ENCODE results near the gene KLF4. TPM values are rescaled to one million over a fixed set of nuclear protein-coding genes. Genes with fewer than 3 reads are reported as not detected.

The KLF4 gene
- total RNA-seq, 1 experiment from 2014 or later, result 5.9 TPM

DNA sequence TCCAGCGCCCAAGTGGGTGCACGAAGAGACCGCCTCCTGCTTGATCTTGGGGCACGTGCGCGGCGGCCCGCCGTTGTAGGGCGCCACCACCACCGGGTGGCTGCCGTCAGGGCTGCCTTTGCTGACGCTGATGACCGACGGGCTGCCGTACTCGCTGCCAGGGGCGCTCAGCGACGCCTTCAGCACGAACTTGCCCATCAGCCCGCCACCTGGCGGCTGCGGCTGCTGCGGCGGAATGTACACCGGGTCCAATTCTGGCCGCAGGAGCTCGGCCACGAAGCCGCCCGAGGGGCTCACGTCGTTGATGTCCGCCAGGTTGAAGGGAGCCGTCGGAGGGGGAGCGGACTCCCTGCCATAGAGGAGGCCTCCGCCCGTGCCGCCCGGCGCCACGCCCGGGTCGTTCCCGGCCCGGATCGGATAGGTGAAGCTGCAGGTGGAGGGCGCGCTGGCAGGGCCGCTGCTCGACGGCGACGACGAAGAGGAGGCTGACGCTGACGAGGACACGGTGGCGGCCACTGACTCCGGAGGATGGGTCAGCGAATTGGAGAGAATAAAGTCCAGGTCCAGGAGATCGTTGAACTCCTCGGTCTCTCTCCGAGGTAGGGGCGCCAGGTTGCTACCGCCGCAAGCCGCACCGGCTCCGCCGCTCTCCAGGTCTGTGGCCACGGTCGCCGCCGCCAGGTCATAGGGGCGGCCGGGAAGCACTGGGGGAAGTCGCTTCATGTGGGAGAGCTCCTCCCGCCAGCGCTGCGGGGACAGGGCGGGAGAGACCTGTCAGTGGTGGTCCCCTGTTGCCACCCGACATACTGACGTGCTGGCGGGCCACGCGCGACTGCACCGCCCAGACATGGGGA lies 1.8 kb downstream of the KLF4 start (continued):
- TF ChIP-seq, protein P1, sequence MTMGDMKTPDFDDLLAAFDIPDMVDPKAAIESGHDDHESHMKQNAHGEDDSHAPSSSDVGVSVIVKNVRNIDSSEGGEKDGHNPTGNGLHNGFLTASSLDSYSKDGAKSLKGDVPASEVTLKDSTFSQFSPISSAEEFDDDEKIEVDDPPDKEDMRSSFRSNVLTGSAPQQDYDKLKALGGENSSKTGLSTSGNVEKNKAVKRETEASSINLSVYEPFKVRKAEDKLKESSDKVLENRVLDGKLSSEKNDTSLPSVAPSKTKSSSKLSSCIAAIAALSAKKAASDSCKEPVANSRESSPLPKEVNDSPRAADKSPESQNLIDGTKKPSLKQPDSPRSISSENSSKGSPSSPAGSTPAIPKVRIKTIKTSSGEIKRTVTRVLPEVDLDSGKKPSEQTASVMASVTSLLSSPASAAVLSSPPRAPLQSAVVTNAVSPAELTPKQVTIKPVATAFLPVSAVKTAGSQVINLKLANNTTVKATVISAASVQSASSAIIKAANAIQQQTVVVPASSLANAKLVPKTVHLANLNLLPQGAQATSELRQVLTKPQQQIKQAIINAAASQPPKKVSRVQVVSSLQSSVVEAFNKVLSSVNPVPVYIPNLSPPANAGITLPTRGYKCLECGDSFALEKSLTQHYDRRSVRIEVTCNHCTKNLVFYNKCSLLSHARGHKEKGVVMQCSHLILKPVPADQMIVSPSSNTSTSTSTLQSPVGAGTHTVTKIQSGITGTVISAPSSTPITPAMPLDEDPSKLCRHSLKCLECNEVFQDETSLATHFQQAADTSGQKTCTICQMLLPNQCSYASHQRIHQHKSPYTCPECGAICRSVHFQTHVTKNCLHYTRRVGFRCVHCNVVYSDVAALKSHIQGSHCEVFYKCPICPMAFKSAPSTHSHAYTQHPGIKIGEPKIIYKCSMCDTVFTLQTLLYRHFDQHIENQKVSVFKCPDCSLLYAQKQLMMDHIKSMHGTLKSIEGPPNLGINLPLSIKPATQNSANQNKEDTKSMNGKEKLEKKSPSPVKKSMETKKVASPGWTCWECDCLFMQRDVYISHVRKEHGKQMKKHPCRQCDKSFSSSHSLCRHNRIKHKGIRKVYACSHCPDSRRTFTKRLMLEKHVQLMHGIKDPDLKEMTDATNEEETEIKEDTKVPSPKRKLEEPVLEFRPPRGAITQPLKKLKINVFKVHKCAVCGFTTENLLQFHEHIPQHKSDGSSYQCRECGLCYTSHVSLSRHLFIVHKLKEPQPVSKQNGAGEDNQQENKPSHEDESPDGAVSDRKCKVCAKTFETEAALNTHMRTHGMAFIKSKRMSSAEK (CRISPR knock-in tag; IDR thresholded peaks at IDR 0.05; ENCODE audit: borderline replicate concordance), result no peak
- TF ChIP-seq CBFB (CRISPR knock-in tag; IDR thresholded peaks at IDR 0.05; ENCODE audit: low read depth), result peak; percentile 65; the same call in 1 of the 2 replicates
- TF ChIP-seq TEAD1 (CRISPR knock-in tag; IDR thresholded peaks at IDR 0.05), result peak; percentile 87
- TF ChIP-seq, protein P2, sequence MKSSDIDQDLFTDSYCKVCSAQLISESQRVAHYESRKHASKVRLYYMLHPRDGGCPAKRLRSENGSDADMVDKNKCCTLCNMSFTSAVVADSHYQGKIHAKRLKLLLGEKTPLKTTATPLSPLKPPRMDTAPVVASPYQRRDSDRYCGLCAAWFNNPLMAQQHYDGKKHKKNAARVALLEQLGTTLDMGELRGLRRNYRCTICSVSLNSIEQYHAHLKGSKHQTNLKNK (CRISPR knock-in tag; IDR thresholded peaks at IDR 0.05), result no peak
- TF ChIP-seq ZBTB21 (CRISPR knock-in tag; IDR thresholded peaks at IDR 0.05; ENCODE audit: borderline replicate concordance), result peak; percentile 71
- TF ChIP-seq ATF1 (CRISPR knock-in tag; IDR thresholded peaks at IDR 0.05), result 0 out of 2 replicates have a peak, but pooled peaks have one; percentile 64
- TF ChIP-seq, protein P3, sequence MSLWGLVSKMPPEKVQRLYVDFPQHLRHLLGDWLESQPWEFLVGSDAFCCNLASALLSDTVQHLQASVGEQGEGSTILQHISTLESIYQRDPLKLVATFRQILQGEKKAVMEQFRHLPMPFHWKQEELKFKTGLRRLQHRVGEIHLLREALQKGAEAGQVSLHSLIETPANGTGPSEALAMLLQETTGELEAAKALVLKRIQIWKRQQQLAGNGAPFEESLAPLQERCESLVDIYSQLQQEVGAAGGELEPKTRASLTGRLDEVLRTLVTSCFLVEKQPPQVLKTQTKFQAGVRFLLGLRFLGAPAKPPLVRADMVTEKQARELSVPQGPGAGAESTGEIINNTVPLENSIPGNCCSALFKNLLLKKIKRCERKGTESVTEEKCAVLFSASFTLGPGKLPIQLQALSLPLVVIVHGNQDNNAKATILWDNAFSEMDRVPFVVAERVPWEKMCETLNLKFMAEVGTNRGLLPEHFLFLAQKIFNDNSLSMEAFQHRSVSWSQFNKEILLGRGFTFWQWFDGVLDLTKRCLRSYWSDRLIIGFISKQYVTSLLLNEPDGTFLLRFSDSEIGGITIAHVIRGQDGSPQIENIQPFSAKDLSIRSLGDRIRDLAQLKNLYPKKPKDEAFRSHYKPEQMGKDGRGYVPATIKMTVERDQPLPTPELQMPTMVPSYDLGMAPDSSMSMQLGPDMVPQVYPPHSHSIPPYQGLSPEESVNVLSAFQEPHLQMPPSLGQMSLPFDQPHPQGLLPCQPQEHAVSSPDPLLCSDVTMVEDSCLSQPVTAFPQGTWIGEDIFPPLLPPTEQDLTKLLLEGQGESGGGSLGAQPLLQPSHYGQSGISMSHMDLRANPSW (CRISPR knock-in tag; conservative IDR thresholded peaks at IDR 0.05; ENCODE audit: low read depth), result no peak
- TF ChIP-seq, protein P4, sequence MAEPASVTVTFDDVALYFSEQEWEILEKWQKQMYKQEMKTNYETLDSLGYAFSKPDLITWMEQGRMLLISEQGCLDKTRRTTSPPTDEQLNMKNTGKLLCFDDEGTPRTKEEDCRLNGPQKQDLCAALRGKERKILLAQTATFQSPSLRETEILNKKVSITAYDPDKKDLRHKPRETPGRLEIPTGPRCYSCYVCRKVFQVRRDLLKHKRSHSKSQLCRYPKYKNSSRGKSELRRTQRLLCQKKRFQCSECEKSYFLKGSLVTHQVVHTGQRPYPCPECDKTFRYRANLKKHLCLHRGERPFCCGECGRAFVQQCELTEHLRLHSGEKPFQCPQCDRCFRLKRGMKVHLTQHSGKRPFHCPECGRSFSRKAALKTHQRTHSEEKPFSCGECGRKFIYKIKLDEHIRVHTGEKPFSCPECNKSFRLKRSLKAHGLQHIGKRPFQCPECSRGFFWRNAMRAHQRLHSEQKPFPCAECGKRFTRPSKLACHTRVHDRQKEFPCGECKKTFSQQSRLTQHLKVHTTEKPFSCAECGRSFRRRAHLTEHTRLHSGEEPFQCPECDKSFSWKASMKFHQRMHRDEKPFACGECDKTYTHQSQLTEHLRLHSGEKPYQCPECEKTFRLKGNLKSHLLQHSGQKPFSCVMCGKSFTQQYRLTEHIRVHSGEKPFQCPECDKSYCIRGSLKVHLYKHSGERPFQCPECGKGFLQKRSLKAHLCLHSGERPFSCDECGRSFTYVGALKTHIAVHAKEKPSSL (CRISPR knock-in tag; conservative IDR thresholded peaks at IDR 0.05), result no peak
- 0 out of 2 replicates have a peak, but pooled peaks have one; percentile 34 for TF ChIP-seq NFE2L1 (CRISPR knock-in tag; IDR thresholded peaks at IDR 0.05)
- TF ChIP-seq GRHL2 (CRISPR knock-in tag; IDR thresholded peaks at IDR 0.05; ENCODE audit: insufficient replicate concordance, severe bottlenecking), result no peak
- peak; percentile 51; the same call in 1 of the 2 replicates for TF ChIP-seq TEAD4 (CRISPR knock-in tag; IDR thresholded peaks at IDR 0.05)
- TF ChIP-seq CREB1 (CRISPR knock-in tag; IDR thresholded peaks at IDR 0.05), result no peak
- no peak for TF ChIP-seq GTF2I (CRISPR knock-in tag; conservative IDR thresholded peaks at IDR 0.05)
- no peak for TF ChIP-seq GABPB1 (CRISPR knock-in tag; IDR thresholded peaks at IDR 0.05)
- 0 out of 2 replicates have a peak, but pooled peaks have one; percentile 76 for TF ChIP-seq KAT7 (CRISPR knock-in tag; IDR thresholded peaks at IDR 0.05; ENCODE audit: borderline replicate concordance)
- peak; percentile 48 for TF ChIP-seq ESRRA (CRISPR knock-in tag; IDR thresholded peaks at IDR 0.05; ENCODE audit: borderline replicate concordance)
- TF ChIP-seq RELA (CRISPR knock-in tag; IDR thresholded peaks at IDR 0.05; ENCODE audit: borderline replicate concordance), result 0 out of 2 replicates have a peak, but pooled peaks have one; percentile 61
- TF ChIP-seq, protein P5, sequence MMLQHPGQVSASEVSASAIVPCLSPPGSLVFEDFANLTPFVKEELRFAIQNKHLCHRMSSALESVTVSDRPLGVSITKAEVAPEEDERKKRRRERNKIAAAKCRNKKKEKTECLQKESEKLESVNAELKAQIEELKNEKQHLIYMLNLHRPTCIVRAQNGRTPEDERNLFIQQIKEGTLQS (CRISPR knock-in tag; conservative IDR thresholded peaks at IDR 0.05), result no peak
- TF ChIP-seq, protein P6, sequence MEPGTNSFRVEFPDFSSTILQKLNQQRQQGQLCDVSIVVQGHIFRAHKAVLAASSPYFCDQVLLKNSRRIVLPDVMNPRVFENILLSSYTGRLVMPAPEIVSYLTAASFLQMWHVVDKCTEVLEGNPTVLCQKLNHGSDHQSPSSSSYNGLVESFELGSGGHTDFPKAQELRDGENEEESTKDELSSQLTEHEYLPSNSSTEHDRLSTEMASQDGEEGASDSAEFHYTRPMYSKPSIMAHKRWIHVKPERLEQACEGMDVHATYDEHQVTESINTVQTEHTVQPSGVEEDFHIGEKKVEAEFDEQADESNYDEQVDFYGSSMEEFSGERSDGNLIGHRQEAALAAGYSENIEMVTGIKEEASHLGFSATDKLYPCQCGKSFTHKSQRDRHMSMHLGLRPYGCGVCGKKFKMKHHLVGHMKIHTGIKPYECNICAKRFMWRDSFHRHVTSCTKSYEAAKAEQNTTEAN (CRISPR knock-in tag; IDR thresholded peaks at IDR 0.05), result peak; percentile 65; the same call in 1 of the 2 replicates
- TF ChIP-seq, protein P7, sequence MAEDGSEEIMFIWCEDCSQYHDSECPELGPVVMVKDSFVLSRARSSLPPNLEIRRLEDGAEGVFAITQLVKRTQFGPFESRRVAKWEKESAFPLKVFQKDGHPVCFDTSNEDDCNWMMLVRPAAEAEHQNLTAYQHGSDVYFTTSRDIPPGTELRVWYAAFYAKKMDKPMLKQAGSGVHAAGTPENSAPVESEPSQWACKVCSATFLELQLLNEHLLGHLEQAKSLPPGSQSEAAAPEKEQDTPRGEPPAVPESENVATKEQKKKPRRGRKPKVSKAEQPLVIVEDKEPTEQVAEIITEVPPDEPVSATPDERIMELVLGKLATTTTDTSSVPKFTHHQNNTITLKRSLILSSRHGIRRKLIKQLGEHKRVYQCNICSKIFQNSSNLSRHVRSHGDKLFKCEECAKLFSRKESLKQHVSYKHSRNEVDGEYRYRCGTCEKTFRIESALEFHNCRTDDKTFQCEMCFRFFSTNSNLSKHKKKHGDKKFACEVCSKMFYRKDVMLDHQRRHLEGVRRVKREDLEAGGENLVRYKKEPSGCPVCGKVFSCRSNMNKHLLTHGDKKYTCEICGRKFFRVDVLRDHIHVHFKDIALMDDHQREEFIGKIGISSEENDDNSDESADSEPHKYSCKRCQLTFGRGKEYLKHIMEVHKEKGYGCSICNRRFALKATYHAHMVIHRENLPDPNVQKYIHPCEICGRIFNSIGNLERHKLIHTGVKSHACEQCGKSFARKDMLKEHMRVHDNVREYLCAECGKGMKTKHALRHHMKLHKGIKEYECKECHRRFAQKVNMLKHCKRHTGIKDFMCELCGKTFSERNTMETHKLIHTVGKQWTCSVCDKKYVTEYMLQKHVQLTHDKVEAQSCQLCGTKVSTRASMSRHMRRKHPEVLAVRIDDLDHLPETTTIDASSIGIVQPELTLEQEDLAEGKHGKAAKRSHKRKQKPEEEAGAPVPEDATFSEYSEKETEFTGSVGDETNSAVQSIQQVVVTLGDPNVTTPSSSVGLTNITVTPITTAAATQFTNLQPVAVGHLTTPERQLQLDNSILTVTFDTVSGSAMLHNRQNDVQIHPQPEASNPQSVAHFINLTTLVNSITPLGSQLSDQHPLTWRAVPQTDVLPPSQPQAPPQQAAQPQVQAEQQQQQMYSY (CRISPR knock-in tag; IDR thresholded peaks at IDR 0.05), result no peak
- TF ChIP-seq SP1 (CRISPR knock-in tag; conservative IDR thresholded peaks at IDR 0.05), result peak; percentile 22; the same call in 1 of the 2 replicates
- peak; percentile 86 for TF ChIP-seq ETV6 (CRISPR knock-in tag; IDR thresholded peaks at IDR 0.05)
